H1 (cell line): ENCODE results near the gene IDUA. TPM values are rescaled to one million over a fixed set of nuclear protein-coding genes. Genes with fewer than 3 reads are reported as not detected.

ENCODE experiments used
- CTCF ChIA-PET: fragments of 300-600 bp; sonication (Branson Sonifier 250); formaldehyde crosslinking; loops from one replicate; lab custom pipeline; 2021; ENCODE audit not compliant: partially characterized antibody; lab: Charles Lee
- POLR2A ChIA-PET: fragments of 300-600 bp; sonication (Branson Sonifier 250); formaldehyde crosslinking; loops from one replicate; lab custom pipeline; 2021; ENCODE audit warnings: inconsistent platforms; ENCODE audit not compliant: partially characterized antibody; lab: Charles Lee
- DNase-seq, 2 experiments: peaks; one replicate each; pipeline versions ENCODE4 v3.0.0 to v3.0.0-alpha.2; 2010 to 2022; ENCODE audit warnings: low spot score in 2 of 2, low read depth in 1 of 2, mixed read lengths in 1 of 2
- FAIRE-seq: peaks from 2 replicates; lab custom pipeline; 2011; peaks lifted over from hg19 to GRCh38; lab: Jason Lieb, UNC
- H2AFZ ChIP-seq: 2 replicates; pipeline ENCODE4 v1.8.1; 2012; ENCODE audit warnings: low read length, inconsistent platforms
- H2AK5ac ChIP-seq: 2 replicates; pipeline ENCODE4 v1.6.1; 2013; ENCODE audit warnings: low read depth, low read length
- H2BK120ac ChIP-seq: replicated peaks from 2 replicates; pipeline ENCODE3; 2013; ENCODE audit warnings: low read depth, low read length, inconsistent platforms
- H2BK12ac ChIP-seq: 2 replicates; pipeline ENCODE4 v1.6.1; 2013; ENCODE audit warnings: low read depth, low read length
- H2BK15ac ChIP-seq: 2 replicates; pipeline ENCODE4 v1.6.1; 2013; ENCODE audit warnings: low read length
- H2BK20ac ChIP-seq: 2 replicates; pipeline ENCODE4 v1.6.1; 2013; ENCODE audit warnings: low read length
- H2BK5ac ChIP-seq: 2 replicates; pipeline ENCODE4 v1.6.1; 2013; ENCODE audit warnings: low read depth, low read length
- H3K14ac ChIP-seq: 2 replicates; pipeline ENCODE4 v1.6.1; 2013; ENCODE audit warnings: inconsistent platforms; ENCODE audit not compliant: insufficient read length
- H3K18ac ChIP-seq: 2 replicates; pipeline ENCODE4 v1.6.1; 2013; ENCODE audit warnings: low read length; ENCODE audit errors: extremely low read depth
- H3K23ac ChIP-seq: 2 replicates; pipeline ENCODE4 v1.6.1; 2013; ENCODE audit warnings: inconsistent platforms; ENCODE audit not compliant: insufficient read length
- H3K23me2 ChIP-seq: 2 replicates; pipeline ENCODE4 v1.6.1; 2013; ENCODE audit warnings: low read depth, low read length
- H3K27ac ChIP-seq: 2 replicates; pipeline ENCODE4 v1.6.1; 2011; ENCODE audit warnings: low read depth, low read length, inconsistent platforms
- H3K27me3 ChIP-seq, 4 experiments: replicated peaks in 1 of 4; 1 replicate in 1 of 4; 2 replicates in 3 of 4; pipeline versions ENCODE4 v1.6.1 to v1.8.1; 2011 to 2013; ENCODE audit warnings: low read length in 3 of 4, mild to moderate bottlenecking in 3 of 4, inconsistent platforms in 2 of 4, mixed read lengths in 2 of 4, moderate library complexity in 1 of 4; ENCODE audit not compliant: control insufficient read depth in 3 of 4, insufficient read depth in 3 of 4; ENCODE audit errors: extremely low read depth in 1 of 4
- H3K36me3 ChIP-seq, 4 experiments: 2 replicates each; pipeline versions ENCODE4 v1.6.1 to v1.8.1; 2011 to 2013; ENCODE audit warnings: mild to moderate bottlenecking in 4 of 4, low read length in 3 of 4, moderate library complexity in 2 of 4, control low read depth in 1 of 4, inconsistent platforms in 1 of 4; ENCODE audit not compliant: insufficient read depth in 4 of 4, control insufficient read depth in 2 of 4
- H3K4ac ChIP-seq: replicated peaks from 2 replicates; pipeline ENCODE3; 2013; ENCODE audit warnings: low read length, low read depth, mixed read lengths, inconsistent platforms; ENCODE audit not compliant: insufficient read length
- H3K4me1 ChIP-seq, 4 experiments: replicated peaks in 1 of 4; 1 replicate in 1 of 4; 2 replicates in 3 of 4; pipeline versions ENCODE4 v1.6.1 to v1.8.1; 2011 to 2013; ENCODE audit warnings: low read length in 3 of 4, inconsistent platforms in 2 of 4, mixed read lengths in 1 of 4; ENCODE audit not compliant: insufficient read depth in 4 of 4, control insufficient read depth in 3 of 4
- H3K4me2 ChIP-seq, 2 experiments: 2 replicates each; pipeline versions ENCODE4 v1.6.1 to v1.8.1; 2011 to 2013; ENCODE audit warnings: low read depth in 2 of 2, low read length in 2 of 2, control low read depth in 1 of 2, inconsistent platforms in 1 of 2, mild to moderate bottlenecking in 1 of 2; ENCODE audit not compliant: insufficient read depth in 1 of 2
- H3K4me3 ChIP-seq, 4 experiments: fragments of 200-600, 300-600 bp in 1 of 4; sonication (generic), shearing (Covaris generic), sonication (Bioruptor Twin) in 1 of 4; 2 replicates each; pipeline versions ENCODE4 v1.5.1 to v1.8.1; 2011 to 2016; ENCODE audit warnings: low read length in 4 of 4, low read depth in 3 of 4, control low read depth in 2 of 4, inconsistent platforms in 2 of 4, mild to moderate bottlenecking in 2 of 4, mixed read lengths in 1 of 4, moderate library complexity in 1 of 4; ENCODE audit not compliant: insufficient read depth in 2 of 4; ENCODE audit errors: extremely low read depth in 1 of 4
- H3K56ac ChIP-seq: replicated peaks from 2 replicates; pipeline ENCODE3; 2013; ENCODE audit warnings: low read depth, mild to moderate bottlenecking, mixed read lengths, low read length, inconsistent platforms; ENCODE audit not compliant: insufficient read length
- H3K79me1 ChIP-seq: 2 replicates; pipeline ENCODE4 v1.6.1; 2013; ENCODE audit warnings: low read depth, low read length, control low read depth
- H3K79me2 ChIP-seq, 2 experiments: 2 replicates each; pipeline versions ENCODE4 v1.6.1 to v1.8.1; 2012 to 2013; ENCODE audit warnings: low read length in 2 of 2, mild to moderate bottlenecking in 2 of 2, inconsistent platforms in 1 of 2; ENCODE audit not compliant: insufficient read depth in 2 of 2, control insufficient read depth in 1 of 2
- H3K9ac ChIP-seq, 4 experiments: replicated peaks in 1 of 4; 1 replicate in 1 of 4; 2 replicates in 3 of 4; pipeline versions ENCODE4 v1.6.1 to v1.8.1; 2011 to 2013; ENCODE audit warnings: low read depth in 3 of 4, low read length in 3 of 4, control low read depth in 2 of 4, mild to moderate bottlenecking in 2 of 4, moderate library complexity in 2 of 4, inconsistent platforms in 1 of 4; ENCODE audit errors: extremely low read depth in 1 of 4
- H3K9me3 ChIP-seq, 2 experiments: 2 replicates each; pipeline versions ENCODE4 v1.6.1 to v1.8.1; 2012 to 2013; ENCODE audit warnings: mild to moderate bottlenecking in 2 of 2, moderate library complexity in 2 of 2, control low read depth in 1 of 2, inconsistent platforms in 1 of 2, low read depth in 1 of 2, low read length in 1 of 2, mixed read lengths in 1 of 2; ENCODE audit not compliant: insufficient read depth in 2 of 2
- H4K20me1 ChIP-seq, 2 experiments: replicated peaks in 1 of 2; 2 replicates each; pipeline versions ENCODE3 to v1.8.1; 2011 to 2013; ENCODE audit warnings: inconsistent platforms in 2 of 2, low read length in 2 of 2, mild to moderate bottlenecking in 1 of 2; ENCODE audit not compliant: insufficient read depth in 2 of 2, control insufficient read depth in 1 of 2
- H4K5ac ChIP-seq: 2 replicates; pipeline ENCODE4 v1.6.1; 2013; ENCODE audit warnings: low read length, low read depth, mixed read lengths, inconsistent platforms; ENCODE audit not compliant: insufficient read length
- H4K8ac ChIP-seq: 2 replicates; pipeline ENCODE4 v1.8.0; 2013; ENCODE audit warnings: mild to moderate bottlenecking, moderate library complexity, low read length, inconsistent platforms; ENCODE audit not compliant: insufficient read depth; ENCODE audit errors: extremely low read depth
- H4K91ac ChIP-seq: replicated peaks from 2 replicates; pipeline ENCODE3; 2013; ENCODE audit warnings: low read length, mixed read lengths, inconsistent platforms; ENCODE audit not compliant: insufficient read length
- EZH2 ChIP-seq: fragments of 200-600 bp; sonication (generic); IDR thresholded peaks from 2 replicates; pipeline ENCODE4 v1.7.1; 2012; ENCODE audit warnings: low read depth, mild to moderate bottlenecking, moderate library complexity, low read length, inconsistent platforms; ENCODE audit not compliant: severe bottlenecking
- FOSL1 ChIP-seq: IDR thresholded peaks from 2 replicates; pipeline ENCODE4 v1.6.1; 2011; ENCODE audit warnings: mild to moderate bottlenecking, low read depth, low read length, moderate library complexity; ENCODE audit not compliant: insufficient read depth
- RXRA ChIP-seq: IDR thresholded peaks from 2 replicates; pipeline ENCODE4 v1.6.1; 2011; ENCODE audit warnings: low read depth, mild to moderate bottlenecking, low read length, moderate library complexity; ENCODE audit not compliant: insufficient read depth
- SP1 ChIP-seq: IDR thresholded peaks from 2 replicates; pipeline ENCODE4 v1.6.1; 2011; ENCODE audit warnings: low read depth, low read length
- SRF ChIP-seq: IDR thresholded peaks from 2 replicates; pipeline ENCODE4 v1.6.1; 2011; ENCODE audit warnings: mild to moderate bottlenecking, low read depth, low read length, moderate library complexity
- WGBS, 2 experiments: shearing (Covaris generic) in 1 of 2; methylation state at CpG; one replicate each; pipeline versions ENCODE4 v1.1.6 to v1.1.7; 2013 to 2015; ENCODE audit warnings: low lambda C conversion rate in 2 of 2, mixed read lengths in 2 of 2, inconsistent platforms in 1 of 2, low coverage in 1 of 2, missing lambda C conversion rate in 1 of 2; ENCODE audit not compliant: insufficient replicate concordance in 2 of 2, insufficient coverage in 1 of 2, insufficient read length in 1 of 2; ENCODE audit errors: extremely low coverage in 1 of 2, missing lambda C conversion rate in 1 of 2; 5-methylcytosine and 5-hydroxymethylcytosine counted together
- polyA plus RNA-seq, 7 experiments: library from polyadenylated mRNA; depleted of rRNA in 3 of 7; stranded (reverse) in 5 of 7; unstranded in 2 of 7; fragments of >200 nt in 5 of 7; fragments of 200-250 nt in 2 of 7; gene quantifications; 1 replicate in 5 of 7; 2 replicates in 1 of 7; 4 replicates in 1 of 7; pipeline versions ENCODE4 v1.2.1 to v1.2.3, GENCODE V29; 2011 to 2013; ENCODE audit warnings: missing spikeins in 2 of 7, mixed read lengths in 2 of 7
- total RNA-seq: library from RNA; stranded (reverse); fragmentation: NEBNext Ultra II Directional; extraction: Animal tissue kit (Norgen Biotek cat#: 25700); gene quantifications from 2 replicates; pipeline ENCODE4 v1.2.1, GENCODE V29; 2021

The IDUA gene
- total and polyA plus RNA-seq, 2 of the 8 experiments (the other 6 are each of a cell fraction or from before 2014, with no cell fraction given) = 2.8 to 4.8 TPM

GRCh38 chr4:968621-969394, 18.0 kb upstream of the IDUA start:
- FAIRE-seq = no peak
- CTCF ChIA-PET = interaction anchor here (1.1 kb wide), 1 partner anchor 19 kb away, joined by 4 read pairs; the partner anchor contains the start of gene IDUA
- no peaks in the 10 kb centered on the region; a peak in 1 of 4 replicates for H3K9me3 ChIP-seq

More at GRCh38 chr4:968621-969394, 18.0 kb upstream of the IDUA start:
- Histone ChIP-seq H2AFZ (no peak overlapping the region), H3K79me2 (no peaks in the 10 kb centered on the region), H3K4me1 (peaks cover 0 to 9% (median 4%) of the 10 kb centered on the region in 4 experiments; a peak in 3 of 7 replicates), H3K18ac (no peak overlapping the region), H3K79me1 (no peaks in the 10 kb centered on the region), H2BK5ac (no peak overlapping the region), H3K27ac (no peak overlapping the region), H3K23me2 (peaks cover 12% of the 10 kb centered on the region; the same call in 1 of the 2 replicates), H3K4me2 (peak overlapping the region; percentile 61 to 73; a peak in 2 of 4 replicates), H3K56ac (no peak overlapping the region), H2BK15ac (no peak overlapping the region), H2AK5ac (no peak overlapping the region), H3K4ac (no peak overlapping the region), H3K14ac (no peak overlapping the region), H3K23ac (no peak overlapping the region), H4K20me1 (peaks cover 6 to 21% of the 10 kb centered on the region in 2 experiments), H4K8ac (no peak overlapping the region), H4K5ac (no peak overlapping the region), H3K4me3 (peak overlapping the region in 1 of 4 experiments; percentile 45; a peak in 1 of 8 replicates), H2BK20ac (no peak overlapping the region; the same call in 1 of the 2 replicates), H2BK120ac (no peak overlapping the region), H3K9ac (no peak overlapping the region), H3K36me3 (no peaks in the 10 kb centered on the region), H2BK12ac (peak overlapping the region; percentile 39; the same call in 1 of the 2 replicates), H3K27me3 (peaks cover 9 to 42% (median 30%) of the 10 kb centered on the region in 4 experiments; a peak in 6 of 7 replicates), H4K91ac (no peak overlapping the region)
- WGBS, 2 experiments = 84% methylated on average over 17 of the region's 23 CpGs; no CpG with 5 or more reads in 1 of the 2 experiments
- no peak for DNase-seq
- POLR2A ChIA-PET = interaction anchor here (0.7 to 1.3 kb wide), 2 partner anchors 9 to 281 kb away, joined by 3 read pairs; no protein-coding TSS in a partner anchor
- TF ChIP-seq FOSL1 (no peak), SP1 (no peak), SRF (no peak), EZH2 (no peak), RXRA (no peak)
